GM23338 (cell line): ENCODE measurements around the gene MROH7. TPM values are rescaled to one million over a fixed set of nuclear protein-coding genes. Genes with fewer than 3 reads are reported as not detected.

Experiments used
- ATAC-seq: fragments of 200-7000 bp; cut with Tn5 transposase; 3 replicates; pipeline ENCODE4 v1.9.1; 2020
- DNase-seq: peaks from one replicate; pipeline ENCODE4 v3.0.0-alpha.2; 2015; ENCODE audit warnings: low spot score
- H2AFZ ChIP-seq: fragments of 200-600 bp; sonication (generic); 2 replicates; pipeline ENCODE4 v1.8.0; 2016; ENCODE audit warnings: antibody characterized with exemption, mild to moderate bottlenecking, moderate library complexity
- H3F3A ChIP-seq: fragments of 200-600 bp; sonication (generic); replicated peaks from 2 replicates; pipeline ENCODE4 v1.8.0; 2017; ENCODE audit warnings: antibody characterized with exemption, mixed run types, low read depth
- H3K27ac ChIP-seq: fragments of 200-600 bp; sonication (generic); 2 replicates; pipeline ENCODE4 v1.6.1; 2016; ENCODE audit warnings: low read depth
- H3K27me3 ChIP-seq: fragments of 200-600 bp; sonication (generic); 2 replicates; pipeline ENCODE4 v1.8.0; 2016; ENCODE audit warnings: mild to moderate bottlenecking, mixed run types, moderate library complexity; ENCODE audit not compliant: insufficient read depth
- H3K36me3 ChIP-seq: fragments of 200-600 bp; sonication (generic); 2 replicates; pipeline ENCODE4 v1.8.0; 2016; ENCODE audit warnings: mild to moderate bottlenecking; ENCODE audit not compliant: insufficient read depth
- H3K4me1 ChIP-seq: fragments of 200-600 bp; sonication (generic); 2 replicates; pipeline ENCODE4 v1.8.0; 2016; ENCODE audit warnings: mild to moderate bottlenecking, moderate library complexity; ENCODE audit not compliant: insufficient read depth
- H3K4me2 ChIP-seq: fragments of 200-600 bp; sonication (generic); 2 replicates; pipeline ENCODE4 v1.7.1; 2017; ENCODE audit warnings: mixed run types
- H3K4me3 ChIP-seq: fragments of 200-600 bp; sonication (generic); 2 replicates; pipeline ENCODE4 v1.6.1; 2016; ENCODE audit warnings: mixed run types
- H3K79me2 ChIP-seq: fragments of 200-600 bp; sonication (generic); replicated peaks from 2 replicates; pipeline ENCODE4 v1.8.0; 2017; ENCODE audit warnings: mild to moderate bottlenecking; ENCODE audit not compliant: insufficient read depth
- H3K9me2 ChIP-seq: fragments of 200-600 bp; sonication (generic); 2 replicates; pipeline ENCODE4 v1.8.0; 2017; ENCODE audit not compliant: insufficient read depth
- H4K20me1 ChIP-seq: fragments of 200-600 bp; sonication (generic); replicated peaks from 2 replicates; pipeline ENCODE4 v1.8.0; 2017; ENCODE audit warnings: mild to moderate bottlenecking; ENCODE audit not compliant: insufficient read depth
- H3K27ac Mint-ChIP-seq: 2 replicates; pipeline ENCODE4 v1.8.0; 2020; ENCODE audit warnings: inconsistent platforms, mild to moderate bottlenecking, moderate library complexity, mixed read lengths
- H3K27me3 Mint-ChIP-seq: 3 replicates; pipeline ENCODE4 v1.8.0; 2022; ENCODE audit warnings: low read depth, mild to moderate bottlenecking, moderate library complexity, mixed read lengths, inconsistent platforms; ENCODE audit not compliant: insufficient read depth, poor library complexity
- H3K36me3 Mint-ChIP-seq: 3 replicates; pipeline ENCODE4 v1.8.0; 2021; ENCODE audit warnings: low read depth, mild to moderate bottlenecking, inconsistent platforms, moderate library complexity, mixed read lengths
- H3K4me1 Mint-ChIP-seq: 3 replicates; pipeline ENCODE4 v1.8.0; 2020; ENCODE audit warnings: mild to moderate bottlenecking, inconsistent platforms, mixed read lengths
- H3K4me3 Mint-ChIP-seq: 3 replicates; pipeline ENCODE4 v1.8.0; 2021; ENCODE audit warnings: moderate library complexity, mild to moderate bottlenecking, inconsistent platforms, mixed read lengths
- H3K9me3 Mint-ChIP-seq: 3 replicates; pipeline ENCODE4 v1.8.0; 2020; ENCODE audit warnings: moderate library complexity, mild to moderate bottlenecking, inconsistent platforms, mixed read lengths
- CREB1 ChIP-seq: fragments of 250-450 bp; sonication (Bioruptor Pico); IDR thresholded peaks from 2 replicates; pipeline ENCODE4 v1.5.0; 2020; ENCODE audit warnings: low read depth, mild to moderate bottlenecking, moderate library complexity
- CTCF ChIP-seq, 2 experiments: fragments of 200-600 bp in 1 of 2; sonication (generic) in 1 of 2; conservative IDR thresholded peaks; 2 replicates each; pipeline versions ENCODE4 v1.5.1 to v1.6.1; 2016 to 2017; ENCODE audit warnings: antibody characterized with exemption in 2 of 2, low read depth in 2 of 2, mild to moderate bottlenecking in 2 of 2, moderate library complexity in 1 of 2
- ETS1 ChIP-seq: IDR thresholded peaks from 2 replicates; pipeline ENCODE4 v1.6.1; 2016; ENCODE audit warnings: antibody characterized with exemption
- EZH2 ChIP-seq: fragments of 200-600 bp; sonication (generic); IDR thresholded peaks from one replicate; pipeline ENCODE4 v1.8.0; 2017; ENCODE audit warnings: antibody characterized with exemption, mild to moderate bottlenecking, low read depth; ENCODE audit not compliant: unreplicated experiment
- EZH2phosphoT487 ChIP-seq: fragments of 200-600 bp; sonication (generic); IDR thresholded peaks from one replicate; pipeline ENCODE4 v1.8.1; 2018; ENCODE audit warnings: antibody characterized with exemption; ENCODE audit not compliant: unreplicated experiment
- JUNB ChIP-seq: IDR thresholded peaks from one replicate; pipeline ENCODE4 v1.6.1; 2016; ENCODE audit warnings: antibody characterized with exemption; ENCODE audit not compliant: unreplicated experiment
- NANOG ChIP-seq: IDR thresholded peaks from 2 replicates; pipeline ENCODE4 v1.6.1; 2016; ENCODE audit warnings: antibody characterized with exemption, borderline replicate concordance
- POLR2AphosphoS5 ChIP-seq: IDR thresholded peaks from 2 replicates; pipeline ENCODE4 v1.6.1; 2016; ENCODE audit warnings: antibody characterized with exemption, low read depth
- REST ChIP-seq: IDR thresholded peaks from one replicate; pipeline ENCODE4 v1.6.1; 2018; ENCODE audit warnings: antibody characterized with exemption; ENCODE audit not compliant: unreplicated experiment
- STAT1 ChIP-seq: IDR thresholded peaks from one replicate; pipeline ENCODE4 v1.6.1; 2016; ENCODE audit warnings: antibody characterized with exemption; ENCODE audit not compliant: unreplicated experiment
- ZNF114 ChIP-seq: fragments of 250-450 bp; sonication (Bioruptor Pico); IDR thresholded peaks from 2 replicates; pipeline ENCODE4 v1.5.0; 2020; ENCODE audit warnings: mild to moderate bottlenecking, moderate library complexity
- ZNF331 ChIP-seq: fragments of 250-450 bp; sonication (Bioruptor Pico); IDR thresholded peaks from 2 replicates; pipeline ENCODE4 v1.5.0; 2020; ENCODE audit warnings: low read depth, mild to moderate bottlenecking, moderate library complexity
- ZNF462 ChIP-seq: fragments of 250-450 bp; sonication (Bioruptor Pico); IDR thresholded peaks from 2 replicates; pipeline ENCODE4 v1.5.0; 2020; ENCODE audit warnings: mild to moderate bottlenecking, moderate library complexity
- polyA plus RNA-seq: library from polyadenylated mRNA; unstranded; fragments of >200 nt; fragmentation: Nextera tagmentation; extraction: Ambion mirVana; gene quantifications from 2 replicates; pipeline ENCODE4 v1.2.1, GENCODE V29; 2016
- total RNA-seq: library from RNA; depleted of rRNA; stranded (reverse); fragments of >200 nt; shearing (Covaris generic); gene quantifications from 2 replicates; pipeline ENCODE4 v1.2.3, GENCODE V29; 2014

Gene MROH7
- total and polyA plus RNA-seq, 2 experiments from 2014 or later = 0.17 TPM; not detected in 1

GRCh38 chr1:54757833-54758232, 116.2 kb downstream of the MROH7 start:
- Histone ChIP-seq H3K9me2 (no peaks in the 10 kb centered on the region), H3K4me2 (no peak overlapping the region), H3F3A (no peaks in the 10 kb centered on the region), H3K27ac (no peak overlapping the region), H3K4me1 (no peaks in the 10 kb centered on the region), H3K4me3 (no peak overlapping the region), H3K36me3 (no peaks in the 10 kb centered on the region), H3K27me3 (no peaks in the 10 kb centered on the region), H4K20me1 (no peaks in the 10 kb centered on the region), H2AFZ (no peak overlapping the region), H3K79me2 (peaks cover 13% of the 10 kb centered on the region)
- Mint-ChIP-seq H3K36me3 (peaks cover 8% of the 10 kb centered on the region; the same call in 1 of the 3 replicates), H3K27ac (no peak overlapping the region), H3K27me3 (peaks cover 10% of the 10 kb centered on the region), H3K4me1 (peaks cover 12% of the 10 kb centered on the region), H3K4me3 (no peak overlapping the region), H3K9me3 (no peaks in the 10 kb centered on the region; the same call in 2 of the 3 replicates)
- TF ChIP-seq EZH2phosphoT487 (no peak), CREB1 (CRISPR knock-in tag) (no peak), REST (no peak), ZNF114 (CRISPR knock-in tag) (no peak), CTCF (conservative IDR thresholded peaks at IDR 0.05; ENCODE audit: low read depth in 2 of 2) (no peak), NANOG (no peak), JUNB (no peak), ETS1 (no peak), POLR2AphosphoS5 (no peak), ZNF331 (CRISPR knock-in tag) (no peak), ZNF462 (CRISPR knock-in tag) (no peak), EZH2 (no peak), STAT1 (no peak)
- ATAC-seq (no peak), DNase-seq (no peak)
